NT2/D1 (cell line): ENCODE results near the gene B3GAT3.
"Not testable (repeated sequence)": the region's sequence is repeated elsewhere in the genome, so short reads cannot be mapped to it uniquely, and the experiment has no call there.

ENCODE experiments used
- DNase-seq: peaks from one replicate; pipeline ENCODE4 v3.0.0-alpha.2; 2011; ENCODE audit warnings: low read depth, low spot score
- H3K27me3 ChIP-seq: 2 replicates; pipeline ENCODE4 v1.6.0; 2011; ENCODE audit warnings: mild to moderate bottlenecking; ENCODE audit not compliant: insufficient read length, insufficient read depth
- H3K36me3 ChIP-seq: 2 replicates; pipeline ENCODE4 v1.6.1; 2011; ENCODE audit warnings: mild to moderate bottlenecking, low read length, mixed read lengths; ENCODE audit not compliant: insufficient read depth, insufficient read length
- H3K4me1 ChIP-seq: 2 replicates; pipeline ENCODE4 v1.5.1; 2011; ENCODE audit not compliant: insufficient read depth, insufficient read length
- H3K4me3 ChIP-seq: 2 replicates; pipeline ENCODE4 v1.5.1; 2011; ENCODE audit warnings: low read depth; ENCODE audit not compliant: insufficient read length
- H3K9ac ChIP-seq: 2 replicates; pipeline ENCODE4 v1.6.0; 2011; ENCODE audit warnings: low read depth; ENCODE audit not compliant: insufficient read length
- H3K9me3 ChIP-seq: 2 replicates; pipeline ENCODE4 v1.5.1; 2011; ENCODE audit warnings: mild to moderate bottlenecking, low read length; ENCODE audit not compliant: insufficient read depth
- SUZ12 ChIP-seq: IDR thresholded peaks from 2 replicates; pipeline ENCODE4 v1.6.1; 2011; ENCODE audit not compliant: insufficient read length, insufficient read depth; ENCODE audit errors: extremely low read depth
- YY1 ChIP-seq: IDR thresholded peaks from 2 replicates; pipeline ENCODE4 v1.6.1; 2011; ENCODE audit not compliant: insufficient read length, insufficient read depth
- ZNF274 ChIP-seq: IDR thresholded peaks from 2 replicates; pipeline ENCODE4 v1.6.1; 2011; ENCODE audit warnings: mild to moderate bottlenecking, low read depth, low read length

The B3GAT3 gene

DNA sequence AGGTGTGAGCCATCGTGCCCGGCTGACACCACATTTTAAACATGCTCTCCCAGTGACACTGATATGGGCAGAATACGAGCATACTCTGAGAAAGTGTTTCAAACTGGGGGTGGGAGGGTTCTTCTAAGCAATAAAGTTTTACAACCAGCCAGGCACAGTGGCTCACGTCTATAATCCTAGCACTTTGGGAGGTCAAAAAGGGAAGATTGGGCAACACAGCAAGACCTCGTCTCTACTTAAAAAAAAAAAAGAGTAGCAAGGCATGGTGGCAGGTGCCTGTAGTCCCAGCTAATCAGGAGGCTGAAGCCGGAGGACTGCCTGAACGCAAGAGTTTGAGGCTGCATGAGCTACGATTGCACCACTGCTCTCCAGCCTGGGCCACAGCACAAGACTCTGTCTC lies 22.4 kb upstream of the B3GAT3 start:
- no peak for DNase-seq
- no peaks in the 10 kb centered on the region for H3K9me3 ChIP-seq
- no peak overlapping the region for H3K4me3 ChIP-seq
- peaks cover 58% of the 10 kb centered on the region for H3K36me3 ChIP-seq
- no peaks in the 10 kb centered on the region for H3K27me3 ChIP-seq
- peaks cover 6% of the 10 kb centered on the region for H3K4me1 ChIP-seq
- no peak overlapping the region for H3K9ac ChIP-seq
- TF ChIP-seq YY1 (no peak), SUZ12 (no peak), ZNF274 (no peak)

GRCh38 chr11:62632492-62632891 lies 10.7 kb upstream of the B3GAT3 start:
- H3K4me1 ChIP-seq: peaks cover 3% of the 10 kb centered on the region
- no peak for DNase-seq
- H3K36me3 ChIP-seq: peaks cover 94% of the 10 kb centered on the region
- H3K9me3 ChIP-seq: no peaks in the 10 kb centered on the region
- no peaks in the 10 kb centered on the region for H3K27me3 ChIP-seq
- no peak overlapping the region for H3K4me3 ChIP-seq
- TF ChIP-seq ZNF274 (no peak), YY1 (no peak), SUZ12 (no peak)
- no peak overlapping the region for H3K9ac ChIP-seq

DNA sequence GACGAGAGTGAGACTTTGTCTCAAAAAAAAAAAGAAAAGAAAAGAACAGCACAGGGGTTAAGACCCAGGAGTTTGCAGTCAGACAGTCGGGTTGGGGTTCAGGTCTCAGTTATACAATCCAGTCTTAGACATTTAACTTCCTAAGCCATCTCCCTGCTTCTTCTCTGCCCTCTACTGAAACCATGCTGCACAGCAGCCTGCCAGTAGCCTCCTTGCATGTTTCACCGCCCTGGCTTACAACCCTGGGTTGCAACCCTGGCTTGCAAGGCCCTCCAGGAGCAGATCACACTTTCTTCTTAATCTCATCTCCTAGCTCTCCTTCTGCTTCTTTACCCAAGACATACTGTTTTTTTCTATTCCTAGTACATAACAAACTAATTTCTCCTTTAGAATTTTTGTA lies 5.9 kb upstream of the B3GAT3 start:
- Histone ChIP-seq H3K9ac (no peak overlapping the region), H3K4me1 (no peaks in the 10 kb centered on the region), H3K36me3 (peaks cover 87% of the 10 kb centered on the region), H3K27me3 (no peaks in the 10 kb centered on the region), H3K4me3 (no peak overlapping the region), H3K9me3 (no peaks in the 10 kb centered on the region)
- DNase-seq: no peak
- TF ChIP-seq ZNF274 (no peak), YY1 (no peak), SUZ12 (no peak)

- H3K4me3 ChIP-seq: no peak overlapping the region
- TF ChIP-seq SUZ12: no peak
- no peak for TF ChIP-seq ZNF274
- no peak for TF ChIP-seq YY1
- peaks cover 46% of the 10 kb centered on the region for H3K36me3 ChIP-seq
- H3K4me1 ChIP-seq: no peaks in the 10 kb centered on the region
- no peak overlapping the region for H3K9ac ChIP-seq
- H3K9me3 ChIP-seq: no peaks in the 10 kb centered on the region
- DNase-seq: no peak
- no peaks in the 10 kb centered on the region for H3K27me3 ChIP-seq
Measured at GRCh38 chr11:62622476-62623089, 797 bp upstream of the B3GAT3 start.

DNA sequence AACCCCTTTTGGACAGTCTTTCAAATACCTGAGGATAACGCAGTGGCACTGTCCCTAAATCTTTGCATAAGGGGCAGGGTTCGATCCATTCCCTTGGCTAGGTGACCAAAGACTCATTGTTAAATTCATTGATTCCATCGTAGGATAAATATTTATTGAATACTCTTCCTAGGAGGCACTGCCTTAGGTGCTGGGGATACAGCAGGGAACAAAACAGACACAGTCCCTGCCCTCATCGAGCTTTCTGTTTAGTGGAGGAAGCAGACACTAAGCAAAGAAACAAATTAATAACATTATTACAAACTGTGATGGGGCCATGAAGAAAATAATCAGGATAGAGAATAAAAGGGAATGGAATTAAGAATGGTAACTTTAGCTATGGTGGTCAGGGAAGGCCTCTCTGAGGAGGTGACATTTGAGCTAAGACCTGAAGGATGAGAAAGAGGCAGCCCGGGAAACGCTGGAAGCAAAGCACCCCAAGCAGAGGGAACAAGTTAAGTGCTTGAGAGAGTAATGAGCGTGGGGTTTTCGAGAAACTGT lies 689 bp downstream of the B3GAT3 start:
- H3K9ac ChIP-seq: peak overlapping the region; percentile 94
- DNase-seq: no peak
- H3K4me3 ChIP-seq: peak overlapping the region; percentile 81
- no peaks in the 10 kb centered on the region for H3K9me3 ChIP-seq
- TF ChIP-seq ZNF274 (no peak), SUZ12 (no peak), YY1 (no peak)
- no peaks in the 10 kb centered on the region for H3K4me1 ChIP-seq
- peaks cover 45% of the 10 kb centered on the region for H3K36me3 ChIP-seq
- no peaks in the 10 kb centered on the region for H3K27me3 ChIP-seq

GRCh38 chr11:62616957-62617356 lies 4.8 kb downstream of the B3GAT3 start:
- not testable (repeated sequence) for H3K27me3 ChIP-seq

GRCh38 chr11:62615521-62615920 lies 6.3 kb downstream of the B3GAT3 start:
- no peak for DNase-seq
- TF ChIP-seq SUZ12 (no peak), ZNF274 (no peak), YY1 (no peak)
- no peak overlapping the region for H3K9ac ChIP-seq
- H3K36me3 ChIP-seq: peaks cover 38% of the 10 kb centered on the region
- H3K4me3 ChIP-seq: no peak overlapping the region
- no peaks in the 10 kb centered on the region for H3K9me3 ChIP-seq
- H3K27me3 ChIP-seq: no peaks in the 10 kb centered on the region
- H3K4me1 ChIP-seq: peaks cover 26% of the 10 kb centered on the region

More at GRCh38 chr11:62616957-62617356, 4.8 kb downstream of the B3GAT3 start:
- H3K4me1 ChIP-seq: peaks cover 17% of the 10 kb centered on the region
- not testable (repeated sequence) for H3K4me3 ChIP-seq, H3K9ac ChIP-seq, H3K9me3 ChIP-seq, DNase-seq
- H3K36me3 ChIP-seq: peaks cover 36% of the 10 kb centered on the region

- Histone ChIP-seq H3K4me3 (no peak overlapping the region), H3K27me3 (no peaks in the 10 kb centered on the region), H3K36me3 (peaks cover 35% of the 10 kb centered on the region), H3K4me1 (peaks cover 28% of the 10 kb centered on the region), H3K9me3 (no peaks in the 10 kb centered on the region), H3K9ac (no peak overlapping the region)
- no peak for DNase-seq
- TF ChIP-seq SUZ12 (no peak), ZNF274 (no peak), YY1 (no peak)
Measured at GRCh38 chr11:62614275-62614674, 7.5 kb downstream of the B3GAT3 start.
